ENCODE measurements around the gene HNRNPAB.

The HNRNPAB gene

DNA sequence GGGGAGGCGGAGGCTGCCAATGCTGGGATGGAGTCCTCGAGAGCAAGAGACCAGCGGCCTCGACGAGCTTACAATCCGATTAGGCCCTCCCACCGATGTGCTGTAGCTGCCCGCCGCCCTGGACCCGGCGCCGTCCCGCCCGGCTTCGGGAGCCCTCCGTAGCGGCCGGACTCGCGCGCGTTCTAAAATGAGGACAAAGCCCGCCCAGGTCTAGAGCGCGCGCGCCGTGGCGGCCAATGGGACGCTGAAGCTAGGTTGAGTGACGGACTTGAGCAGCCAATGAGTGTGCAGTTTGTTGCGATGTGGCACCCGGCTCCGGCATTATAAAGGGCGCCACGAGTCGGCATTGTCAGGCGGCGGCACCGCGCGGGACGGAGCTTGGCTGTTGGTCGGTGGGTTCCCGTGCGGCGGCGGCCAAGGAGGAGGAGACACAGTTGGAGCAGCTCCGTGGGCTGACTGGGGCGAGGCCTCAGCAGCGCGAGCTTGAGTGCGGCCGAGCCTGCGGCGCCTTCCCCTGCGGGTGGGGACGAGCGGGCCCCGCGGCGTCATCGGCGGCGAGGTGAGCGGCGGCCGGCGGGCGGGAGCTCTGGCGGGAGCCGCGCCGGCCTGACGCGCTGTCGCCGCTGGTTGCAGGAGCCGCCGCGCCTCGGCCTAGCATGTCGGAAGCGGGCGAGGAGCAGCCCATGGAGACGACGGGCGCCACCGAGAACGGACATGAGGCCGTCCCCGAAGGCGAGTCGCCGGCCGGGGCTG, at the start of gene HNRNPAB:
TSS of gene HNRNPAB (plus strand) at position 352 of the 753 bp plus-strand sequence. CDS start at position 657, 305 bp downstream.
- DNase-seq, result peak; percentile 85 to 97 (median 94)

DNA sequence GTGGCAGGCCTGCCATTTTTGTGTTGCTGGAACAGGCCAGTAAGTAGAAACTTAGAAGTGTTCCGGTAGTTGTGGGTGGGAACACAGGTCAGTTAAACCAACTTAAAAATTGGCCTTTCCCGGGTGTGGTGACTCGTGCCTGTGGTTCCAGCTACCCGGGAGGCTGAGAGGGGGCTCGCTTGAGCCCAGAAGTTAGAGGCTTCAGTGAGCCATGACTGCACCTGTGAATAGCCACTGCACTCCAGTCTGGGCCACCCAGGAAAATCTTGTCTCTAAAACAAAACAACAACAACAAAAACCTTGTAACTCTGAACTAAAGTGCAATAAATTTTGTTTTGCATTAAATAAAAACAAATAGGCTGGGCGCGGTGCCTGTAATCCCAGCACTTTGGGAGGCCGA, 49.3 kb upstream of the HNRNPAB start:
- DNase-seq, result no peak

- DNase-seq, result no peak
Measured at GRCh38 chr5:178160176-178160575, 44.2 kb upstream of the HNRNPAB start.

GRCh38 chr5:178162481-178162880, 41.9 kb upstream of the HNRNPAB start:
- DNase-seq, result no peak

DNA sequence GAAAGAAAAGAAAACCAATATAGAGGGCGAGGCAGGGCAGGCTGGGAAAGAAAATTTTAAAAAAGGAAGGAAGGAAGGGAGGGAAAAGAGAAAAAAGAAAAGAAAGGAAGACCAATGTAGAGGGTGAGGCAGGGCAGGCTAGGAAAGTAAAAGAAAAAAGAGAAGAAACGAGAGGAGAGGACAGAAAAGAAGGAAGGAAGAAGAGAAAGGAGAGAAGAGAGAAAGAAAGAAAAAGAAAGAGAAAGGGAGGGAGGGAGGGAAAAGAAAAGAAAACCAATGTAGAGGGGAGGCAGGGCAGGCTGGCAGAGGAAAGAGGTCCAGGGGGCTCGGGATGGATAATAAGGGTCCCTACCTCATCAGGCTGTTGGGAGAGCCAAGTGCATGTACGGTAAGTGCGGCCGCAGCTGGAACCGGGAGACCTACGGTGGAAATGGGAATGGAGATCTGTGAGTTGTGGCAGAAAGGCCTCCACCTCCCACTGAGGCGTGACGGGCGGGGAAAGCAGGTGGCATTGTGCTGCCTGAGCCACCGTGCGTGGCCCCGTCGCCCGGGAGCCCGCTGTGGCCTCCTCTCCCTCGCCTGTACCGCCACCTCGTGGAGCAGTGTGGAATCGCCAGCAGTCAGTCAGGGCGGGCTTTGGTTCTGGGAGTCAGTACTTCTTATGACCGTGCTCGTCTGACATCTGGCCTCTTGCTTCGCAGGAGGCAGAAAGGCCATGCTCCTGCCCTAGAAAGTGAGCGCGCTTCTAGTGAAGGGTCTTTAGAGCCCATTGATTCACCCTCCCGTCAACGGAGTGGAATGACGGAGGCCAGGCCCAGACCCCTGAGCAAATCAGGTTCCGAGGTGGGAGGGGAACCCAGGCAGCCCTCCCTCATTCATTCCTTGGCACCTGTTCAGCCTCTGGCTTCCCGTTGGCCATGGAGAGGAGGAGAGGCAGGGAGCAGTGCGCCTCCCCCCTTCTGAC, 40.3 kb upstream of the HNRNPAB start:
- DNase-seq, result peak; percentile 87 to 95 (median 93)

DNA sequence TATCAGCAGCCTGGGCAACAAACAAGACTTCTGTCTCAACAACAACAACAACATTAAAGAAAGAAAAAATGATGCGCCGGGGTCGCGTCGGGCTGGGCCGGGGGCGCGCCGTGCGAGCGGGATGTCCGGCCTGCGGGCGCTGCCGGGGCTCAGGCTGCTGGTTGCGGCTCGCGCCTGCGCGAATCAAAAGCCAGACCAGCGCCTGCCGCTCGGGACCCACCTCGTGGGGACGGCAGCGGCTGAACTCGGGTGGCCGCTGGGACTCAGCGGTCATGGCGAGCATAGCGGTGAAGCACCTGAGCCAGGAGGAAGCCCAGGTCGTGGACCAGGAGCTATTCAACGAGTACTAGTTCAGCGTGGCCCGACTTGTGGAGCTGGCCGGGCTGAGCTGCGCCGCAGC, 38.8 kb upstream of the HNRNPAB start:
- no peak for DNase-seq

GRCh38 chr5:178170455-178170854, 33.9 kb upstream of the HNRNPAB start:
- DNase-seq, result no peak

- DNase-seq, result no peak
Measured at GRCh38 chr5:178174456-178174855, 29.9 kb upstream of the HNRNPAB start.

DNA sequence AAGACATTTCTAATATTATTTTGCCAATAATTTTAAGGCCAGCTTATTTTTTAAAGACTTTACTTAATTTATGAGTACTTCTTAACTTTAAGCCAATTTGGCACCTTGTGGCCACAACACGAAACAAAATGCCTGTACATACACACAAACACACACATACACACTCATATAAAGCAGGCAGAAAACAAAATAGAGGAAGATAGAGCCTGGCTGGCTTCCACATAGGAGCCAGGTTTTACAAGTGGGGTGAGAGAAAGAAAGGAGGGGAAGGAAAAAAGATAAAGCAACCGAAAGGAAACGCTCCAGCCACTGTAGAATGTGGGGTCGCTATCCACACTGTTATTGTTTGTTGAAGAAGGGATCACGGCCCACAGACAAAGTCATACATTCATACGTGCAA, 27.5 kb upstream of the HNRNPAB start:
- no peak for DNase-seq

DNA sequence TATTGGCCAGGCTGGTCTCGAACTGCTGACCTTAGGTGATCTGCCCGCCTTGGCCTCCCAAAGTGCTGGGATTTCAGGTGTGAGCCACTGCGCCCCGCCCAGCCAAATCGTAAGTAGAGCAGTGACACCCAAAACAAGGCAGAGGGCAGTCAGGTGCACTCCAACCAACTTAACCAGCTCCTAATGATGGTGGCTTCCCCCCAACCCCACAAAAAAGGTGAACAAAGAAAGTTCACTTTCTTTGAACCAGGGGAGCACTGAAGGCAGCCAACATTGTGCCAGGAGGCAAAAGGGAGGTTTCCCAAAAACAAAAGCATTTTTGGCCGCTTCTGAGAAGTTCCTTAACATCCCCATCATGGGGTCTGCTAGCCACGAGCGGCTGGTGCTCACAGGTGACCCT, 26.8 kb upstream of the HNRNPAB start:
- DNase-seq, result no peak

GRCh38 chr5:178180141-178180863, 24.0 kb upstream of the HNRNPAB start:
- DNase-seq, result no peak

- DNase-seq, result no peak
Measured at GRCh38 chr5:178182158-178182876, 22.0 kb upstream of the HNRNPAB start.

DNA sequence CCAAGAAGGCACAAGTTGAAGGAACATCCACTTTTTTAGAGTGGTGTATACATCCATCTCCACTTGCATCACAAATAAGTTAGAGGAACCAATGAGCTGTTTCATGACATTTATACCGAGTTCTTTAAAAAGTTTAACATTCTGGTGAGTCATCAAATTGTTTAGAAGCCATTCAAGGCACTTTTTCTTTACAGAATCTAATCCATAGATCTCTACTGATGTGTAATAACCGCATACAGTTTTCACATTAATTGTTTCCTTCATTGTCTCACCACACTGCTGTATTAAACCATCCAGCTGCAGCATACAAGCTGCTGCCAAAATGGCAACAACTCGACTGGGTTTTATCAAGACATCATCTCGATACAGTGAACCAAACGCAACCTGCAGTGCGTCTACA, 17.9 kb upstream of the HNRNPAB start:
- no peak for DNase-seq

DNA sequence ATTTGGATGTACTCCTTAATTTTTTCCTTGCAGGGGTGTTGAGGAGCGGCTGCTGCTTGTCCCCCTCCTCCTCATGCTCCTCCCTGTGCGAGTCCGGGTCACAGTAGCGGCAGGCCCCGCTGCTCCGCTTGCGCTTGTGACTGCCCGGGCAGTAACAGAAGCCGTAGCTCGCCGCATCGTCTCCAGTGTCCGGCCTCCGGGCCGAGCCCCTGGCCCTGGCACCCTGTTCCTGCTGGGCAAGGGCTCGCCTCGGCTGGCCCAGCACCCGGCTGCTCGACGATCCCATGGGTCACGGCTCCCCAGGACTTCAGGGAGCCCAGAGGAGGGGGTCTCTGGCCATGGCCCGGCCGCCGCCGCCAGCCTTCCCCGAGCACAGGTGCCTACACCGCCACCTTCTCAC, 17.3 kb upstream of the HNRNPAB start, which contains the start of gene GMCL2:
TSS of gene GMCL2 (minus strand) at position 358 of the 400 bp plus-strand sequence. CDS start at position 286, 72 bp downstream.
- DNase-seq, result no peak

DNA sequence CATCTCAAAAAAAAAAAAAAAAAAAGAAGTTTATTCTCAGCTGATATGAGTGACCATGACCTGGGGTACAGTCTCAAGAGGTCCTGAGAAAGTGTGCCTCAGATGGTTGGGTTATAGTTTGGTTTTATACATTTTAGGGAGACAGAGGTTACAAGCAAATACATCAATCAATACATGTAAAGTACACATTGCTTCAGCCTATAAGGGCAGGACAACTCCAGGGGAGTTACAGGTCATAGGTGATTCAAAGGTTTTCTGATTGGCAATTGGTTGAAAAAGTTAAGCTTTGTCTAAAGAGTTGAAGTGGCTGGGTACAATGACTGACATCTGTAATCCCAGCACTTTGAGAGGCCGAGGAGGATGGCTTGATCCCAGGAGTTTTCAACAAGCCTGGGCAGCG, 14.9 kb upstream of the HNRNPAB start:
- no peak for DNase-seq

DNA sequence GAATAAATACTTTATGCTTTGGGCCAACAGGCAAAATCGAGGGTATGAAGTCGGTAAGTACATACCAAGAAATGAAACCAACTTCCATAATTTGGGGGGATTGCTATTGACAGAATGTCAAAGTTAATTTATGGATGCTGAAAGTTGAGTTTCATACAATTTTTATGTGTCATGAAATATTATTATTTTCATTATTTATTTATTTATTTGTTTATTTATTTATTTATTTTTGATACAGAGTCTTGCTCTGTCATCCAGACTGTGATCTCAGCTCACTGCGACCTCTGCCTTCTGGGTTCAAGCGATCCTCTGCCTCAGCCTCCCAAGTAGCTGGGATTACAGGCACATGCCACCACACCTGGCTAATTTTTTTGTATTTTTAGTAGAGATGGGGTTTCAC, 12.7 kb upstream of the HNRNPAB start:
- DNase-seq, result no peak

DNA sequence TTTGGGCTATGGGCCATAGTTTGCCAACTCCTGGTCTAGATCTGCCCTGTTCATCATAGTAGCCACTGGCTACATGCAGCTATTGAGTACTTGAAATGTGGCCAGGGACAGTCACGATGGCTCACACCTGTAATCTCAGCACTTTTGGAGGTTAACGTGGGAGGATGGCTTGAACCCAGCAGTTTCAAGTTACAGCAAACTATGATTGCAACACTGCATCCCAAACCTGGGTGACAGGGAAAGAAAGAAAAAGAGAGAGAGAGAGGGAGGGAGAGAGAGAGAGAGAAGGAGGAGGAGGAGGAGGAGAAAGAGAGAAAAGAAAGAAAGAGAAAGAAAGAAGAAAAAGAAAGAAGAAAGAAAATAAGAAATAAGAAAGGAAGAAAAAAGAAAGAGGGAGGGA, 12.1 kb upstream of the HNRNPAB start:
- DNase-seq, result no peak

DNA sequence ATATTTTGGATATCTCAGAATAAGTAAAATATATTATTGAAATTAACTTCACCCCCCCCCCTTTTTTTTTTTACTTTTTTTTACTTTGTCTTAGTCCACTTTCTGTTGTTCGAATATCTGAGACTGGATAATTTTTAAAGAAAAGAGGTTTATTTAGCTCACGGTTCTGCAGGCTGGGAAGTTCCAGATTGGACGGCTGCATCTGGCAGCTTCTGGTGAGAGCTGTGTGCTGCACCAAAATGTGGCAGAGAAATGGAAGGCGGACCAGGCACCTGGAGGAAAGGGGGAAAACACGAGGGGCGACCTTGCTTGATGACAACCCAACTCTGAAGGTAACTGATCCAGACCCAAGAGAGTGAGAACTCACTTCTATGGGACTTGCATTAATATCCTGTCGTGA, 11.5 kb upstream of the HNRNPAB start:
- no peak for DNase-seq

- no peak for DNase-seq
Measured at GRCh38 chr5:178193251-178193809, 11.0 kb upstream of the HNRNPAB start.

GRCh38 chr5:178194026-178194425, 10.3 kb upstream of the HNRNPAB start:
- DNase-seq, result no peak

- no peak for DNase-seq
Measured at GRCh38 chr5:178196281-178196812, 8.0 kb upstream of the HNRNPAB start.

DNA sequence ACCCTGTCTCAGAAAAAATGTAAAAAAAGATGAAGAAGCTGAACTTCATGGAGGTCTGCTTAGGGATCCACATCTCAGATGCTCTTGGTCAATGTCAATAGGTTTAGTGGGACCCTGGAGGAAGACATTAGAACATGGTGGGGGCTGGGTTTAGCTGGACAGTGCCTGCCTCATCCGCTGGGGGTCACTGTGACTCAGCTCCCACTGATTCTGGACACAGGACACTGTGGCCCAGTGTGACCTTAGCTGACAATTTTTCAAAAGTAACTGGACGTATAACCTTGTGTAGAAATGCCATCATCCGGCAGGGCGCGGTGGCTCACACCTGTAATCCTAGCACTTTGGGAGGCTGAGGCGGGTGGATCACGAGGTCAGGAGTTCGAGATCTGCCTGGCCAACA, 7.3 kb upstream of the HNRNPAB start:
- no peak for DNase-seq

All from NCI-H1417 (cell line).